GM21447 (cell line): ENCODE results near the gene CRTAP.
A peak's percentile ranks its signal among the peaks of the same experiment; 100 is the strongest.
"Not testable (repeated sequence)": the region's sequence is repeated elsewhere in the genome, so short reads cannot be mapped to it uniquely, and the experiment has no call there.

Experiments
- ATAC-seq: cut with Tn5 transposase; IDR thresholded peaks from one replicate; pipeline ENCODE4 v1.9.1; 2021; ENCODE audit not compliant: unreplicated experiment

Gene CRTAP

GRCh38 chr3:33139006-33139623 lies 25.3 kb downstream of the CRTAP start:
- ATAC-seq: peak; percentile 58

GRCh38 chr3:33139996-33140395 lies 26.2 kb downstream of the CRTAP start:
- ATAC-seq: no peak

GRCh38 chr3:33141006-33141405 lies 27.2 kb downstream of the CRTAP start:
- no peak for ATAC-seq

- no peak for ATAC-seq
These were observed 30.6 kb downstream of the CRTAP start for GRCh38 chr3:33144433-33144832.

GRCh38 chr3:33145221-33145900 lies 31.5 kb downstream of the CRTAP start:
- ATAC-seq: no peak

- no peak for ATAC-seq
These were observed 32.2 kb downstream of the CRTAP start for GRCh38 chr3:33145901-33146580.

GRCh38 chr3:33146791-33147445 lies 33.1 kb downstream of the CRTAP start:
- no peak for ATAC-seq

GRCh38 chr3:33149342-33149741 lies 35.5 kb downstream of the CRTAP start:
- ATAC-seq: no peak

GRCh38 chr3:33152363-33153360 lies 38.8 kb downstream of the CRTAP start:
- no peak for ATAC-seq

- no peak for ATAC-seq
These were observed 40.0 kb downstream of the CRTAP start for GRCh38 chr3:33153782-33154181.

GRCh38 chr3:33155301-33155700 lies 41.5 kb downstream of the CRTAP start:
- ATAC-seq: no peak

- no peak for ATAC-seq
These were observed 45.4 kb downstream of the CRTAP start for GRCh38 chr3:33159234-33159633.

- no peak for ATAC-seq
These were observed 46.2 kb downstream of the CRTAP start for GRCh38 chr3:33159981-33160380.

- ATAC-seq: not testable (repeated sequence)
These were observed 48.8 kb downstream of the CRTAP start for GRCh38 chr3:33162621-33163020.

- no peak for ATAC-seq
These were observed 51.6 kb downstream of the CRTAP start for GRCh38 chr3:33165372-33165771.

GRCh38 chr3:33166095-33166494 lies 52.3 kb downstream of the CRTAP start:
- ATAC-seq: no peak

- ATAC-seq: no peak
These were observed 53.5 kb downstream of the CRTAP start for GRCh38 chr3:33167284-33167683.

- ATAC-seq: no peak
These were observed 54.0 kb downstream of the CRTAP start for GRCh38 chr3:33167716-33168336.

GRCh38 chr3:33170531-33170930 lies 56.7 kb downstream of the CRTAP start:
- ATAC-seq: no peak

- ATAC-seq: no peak
These were observed 57.8 kb downstream of the CRTAP start for GRCh38 chr3:33171580-33171979.
